Measurements from ENCODE around the gene WDR19.
"Not testable (repeated sequence)": the region's sequence is repeated elsewhere in the genome, so short reads cannot be mapped to it uniquely, and the experiment has no call there.

The WDR19 gene

DNA sequence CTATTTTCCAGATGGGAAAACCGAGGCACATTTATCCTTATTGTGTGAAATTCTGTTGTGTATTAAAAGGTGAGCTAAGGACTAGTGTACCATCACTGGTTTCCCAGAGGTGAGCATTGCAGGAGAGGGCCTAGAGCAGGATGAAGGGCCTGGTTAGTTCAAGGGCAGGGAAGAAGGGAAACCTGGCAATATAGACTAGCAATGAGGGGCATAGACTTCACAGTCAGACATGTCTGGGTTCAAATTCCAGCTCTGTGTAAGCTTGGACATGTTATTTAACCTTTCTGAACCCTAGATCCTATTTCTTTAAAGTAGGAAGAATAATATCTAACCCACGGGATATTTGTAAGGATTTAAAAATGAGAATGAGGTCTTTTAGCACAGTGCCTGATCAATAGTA is 50.8 kb downstream of the WDR19 start:
- DNase-seq (ENCODE audit: low read depth): no peak

DNA sequence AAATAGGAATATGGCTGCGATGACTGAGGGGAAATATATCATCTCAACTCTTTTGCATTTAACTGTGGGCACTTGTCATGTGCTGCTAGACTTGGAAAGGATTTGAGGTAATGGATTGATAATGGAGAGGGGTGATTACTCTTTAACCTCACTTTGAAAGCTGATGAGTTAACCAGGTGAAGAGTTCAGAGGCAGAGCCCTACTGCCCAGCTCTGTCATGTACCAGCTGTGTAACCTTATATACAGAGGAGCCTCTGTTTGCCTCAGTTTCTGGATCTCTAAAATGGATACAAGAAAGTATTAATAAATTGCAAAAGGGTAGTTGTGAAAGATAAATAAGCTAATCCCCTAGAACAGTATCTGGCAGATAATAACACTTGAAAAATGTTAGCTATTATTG is 51.5 kb downstream of the WDR19 start:
- DNase-seq (ENCODE audit: low read depth): no peak

DNA sequence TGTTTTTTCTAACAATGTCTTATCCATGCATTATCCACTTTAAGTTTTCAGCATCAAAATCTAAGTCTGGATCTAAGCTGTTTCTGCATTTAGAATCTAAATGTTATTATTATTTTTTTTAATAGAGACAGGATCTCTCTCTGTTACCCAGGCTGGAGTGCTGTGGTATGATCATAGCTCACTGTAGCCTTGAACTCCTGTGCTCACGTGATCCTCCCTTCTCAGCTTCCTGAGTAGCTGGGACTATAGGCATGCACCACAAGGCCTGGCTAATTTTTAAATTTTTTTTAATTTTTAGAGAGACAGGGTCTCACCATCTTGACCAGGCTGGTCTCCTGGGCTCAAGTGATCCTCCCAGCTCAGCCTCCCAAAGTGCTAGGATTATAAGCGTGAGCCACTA is 52.7 kb downstream of the WDR19 start:
- no peak for DNase-seq (ENCODE audit: low read depth)

DNA sequence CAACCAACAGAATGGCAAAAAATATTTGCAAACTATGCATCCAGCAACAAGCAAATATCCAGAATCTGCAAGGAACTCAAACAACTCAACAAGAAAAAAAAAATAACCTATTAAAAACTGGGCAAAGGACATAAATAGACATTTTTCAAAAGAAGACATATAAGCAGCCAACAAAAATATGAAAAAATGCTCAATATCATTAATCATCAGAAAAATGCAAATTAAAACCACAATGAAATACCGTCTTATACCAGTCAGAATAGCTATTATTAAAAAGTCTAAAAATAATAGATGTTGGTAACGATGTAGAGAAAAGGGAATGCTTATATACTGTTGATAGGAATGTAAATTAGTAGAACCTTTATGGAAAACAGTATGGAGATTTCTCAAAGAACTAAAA is 53.4 kb downstream of the WDR19 start:
- no peak for DNase-seq (ENCODE audit: low read depth)

DNA sequence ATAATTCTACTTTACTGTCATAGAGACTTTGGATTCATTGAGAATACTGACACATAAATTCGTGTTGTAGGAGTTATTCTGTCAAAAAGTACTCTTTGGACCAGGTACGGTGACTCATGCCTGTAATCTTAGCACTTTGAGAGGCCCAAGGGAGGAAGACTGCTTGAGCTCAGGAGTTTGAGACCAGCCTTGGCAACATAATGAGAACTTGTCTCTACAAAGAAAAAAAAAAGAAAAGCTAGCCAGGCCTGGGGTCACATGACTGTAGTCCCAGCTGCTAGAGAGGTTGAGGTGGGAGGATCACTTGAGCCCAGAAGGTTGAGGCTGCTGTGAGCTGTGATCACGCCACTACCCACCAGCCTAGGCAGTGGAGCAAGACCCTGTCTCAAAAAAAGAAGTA is 54.9 kb downstream of the WDR19 start:
- DNase-seq (ENCODE audit: low read depth): no peak

DNA sequence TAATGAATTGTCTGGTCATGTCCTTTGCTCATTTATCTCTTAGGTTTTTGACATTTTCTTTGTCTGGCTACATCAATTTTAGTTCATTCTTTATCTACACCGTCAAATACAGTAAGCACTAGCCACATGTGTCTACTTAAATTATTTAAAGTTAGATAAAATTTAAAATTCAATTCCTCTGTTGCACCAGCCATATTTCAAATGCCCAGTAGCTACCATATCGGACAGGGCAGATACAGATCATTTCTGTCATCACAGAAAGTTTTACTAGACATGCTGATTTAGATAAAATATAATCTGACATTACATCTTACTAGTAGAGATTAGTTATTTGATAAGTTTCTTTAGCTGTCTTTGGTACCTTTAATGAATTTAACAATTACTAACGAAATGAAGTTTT is 61.1 kb downstream of the WDR19 start:
- no peak for DNase-seq (ENCODE audit: low read depth)

DNA sequence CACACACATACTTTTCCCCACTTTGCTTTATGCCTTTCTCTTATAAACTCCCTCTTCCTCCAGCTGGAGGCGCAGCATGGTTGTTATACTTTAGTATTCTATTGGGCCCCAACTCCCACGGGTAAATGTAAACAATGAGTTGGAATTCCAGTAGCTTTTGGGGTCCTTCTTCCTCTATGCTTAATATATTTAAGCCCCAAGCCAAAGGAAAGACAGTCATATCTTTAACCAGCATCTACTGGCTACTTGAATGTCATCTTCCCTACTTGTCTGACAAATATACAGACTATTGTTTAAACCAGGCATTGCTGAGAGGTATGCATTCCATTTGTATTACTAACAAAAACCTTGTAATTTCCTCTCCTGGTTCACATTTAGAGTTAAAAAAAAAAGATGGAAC is 72.9 kb downstream of the WDR19 start:
- DNase-seq (ENCODE audit: low read depth): no peak

DNA sequence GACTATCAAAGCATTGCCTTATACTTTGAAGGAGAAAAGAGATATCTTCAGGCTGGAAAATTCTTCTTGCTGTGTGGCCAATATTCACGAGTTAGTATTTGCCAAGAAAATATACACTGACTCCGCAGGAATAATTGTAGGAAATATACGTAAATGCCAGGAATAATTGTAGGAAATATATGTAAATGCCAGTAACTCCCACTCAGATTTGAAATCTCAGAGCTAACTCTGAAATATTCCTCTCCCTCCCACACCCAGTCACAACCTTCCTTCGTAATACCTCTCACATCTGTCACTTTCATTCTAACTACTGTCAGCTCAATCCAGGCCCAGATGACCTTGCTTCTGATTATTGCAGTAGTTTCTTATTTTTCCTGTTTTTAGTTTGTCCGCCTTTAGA is 73.5 kb downstream of the WDR19 start:
- DNase-seq (ENCODE audit: low read depth): no peak

DNA sequence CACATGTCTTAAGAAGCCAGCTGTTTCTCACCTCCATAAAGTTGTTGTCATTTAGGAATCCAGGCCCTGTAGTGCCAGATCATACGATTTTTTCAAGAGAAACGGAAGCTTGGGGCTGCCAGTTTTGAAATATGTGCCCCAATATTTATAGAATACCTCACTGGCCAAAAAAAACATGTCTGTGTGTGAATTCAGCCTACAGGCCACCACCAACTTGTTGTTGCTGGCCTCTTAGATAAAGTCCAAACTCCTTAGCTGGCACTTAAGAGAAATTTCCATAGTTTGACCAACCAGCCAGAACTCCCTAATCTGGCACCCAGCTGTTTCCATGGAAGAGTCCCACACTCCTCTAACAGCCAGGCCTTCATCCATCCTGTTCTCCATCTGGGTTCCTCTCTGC is 74.1 kb downstream of the WDR19 start:
- no peak for DNase-seq (ENCODE audit: low read depth)

DNA sequence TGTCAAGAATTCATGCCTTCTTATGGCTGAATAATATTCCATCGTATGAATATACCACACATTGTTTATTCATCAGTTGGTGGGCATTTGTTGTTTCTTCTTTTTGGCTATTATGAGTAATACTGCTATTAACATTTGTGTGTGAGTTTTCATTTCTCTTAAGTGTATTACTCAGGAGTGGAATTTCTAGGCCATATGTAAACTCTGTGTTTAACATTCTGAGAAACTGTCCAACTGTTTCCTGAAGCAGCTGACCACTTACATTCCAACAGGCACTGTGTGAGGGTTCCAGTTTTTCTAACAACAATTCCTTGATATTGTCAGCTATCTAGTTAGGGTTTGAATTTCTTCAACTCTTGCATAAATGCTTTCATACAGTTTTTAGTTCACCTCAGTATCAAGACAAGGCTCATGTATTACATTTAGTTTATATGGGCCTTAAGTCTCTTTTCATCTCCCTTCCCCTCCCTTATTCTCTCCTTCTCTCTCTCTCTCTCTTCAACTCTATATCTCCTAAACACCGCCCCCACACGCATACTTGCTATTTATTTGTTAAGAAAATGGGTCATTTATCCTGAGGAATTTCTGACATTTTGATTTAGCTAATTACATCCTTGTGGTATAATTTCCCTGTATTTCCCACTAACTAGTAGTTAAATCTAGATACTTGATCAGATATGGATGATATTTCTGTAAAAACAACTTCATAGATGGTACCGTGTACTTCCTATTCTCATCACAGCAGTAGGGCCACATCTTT is 77.4 kb downstream of the WDR19 start:
- DNase-seq (ENCODE audit: low read depth): no peak

DNA sequence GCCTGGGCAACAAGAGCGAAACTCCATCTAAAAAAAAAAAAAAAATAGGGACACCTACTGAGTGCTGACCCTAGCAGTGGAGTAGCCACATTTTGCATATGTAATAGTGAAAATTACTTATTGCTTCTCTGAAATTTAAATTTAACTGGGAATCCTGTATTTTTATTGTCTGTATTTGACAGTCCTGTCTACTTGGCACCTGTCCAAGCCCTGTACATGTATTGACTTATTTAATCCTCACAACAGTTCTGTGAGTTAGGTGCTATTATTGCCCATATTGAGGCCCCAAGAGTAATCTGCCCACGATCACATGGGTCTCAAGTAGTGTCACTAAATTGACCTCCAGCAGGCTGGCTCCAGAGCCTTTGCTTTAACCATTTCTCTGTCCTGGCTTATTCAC is 81.6 kb downstream of the WDR19 start:
- no peak for DNase-seq (ENCODE audit: low read depth)

DNA sequence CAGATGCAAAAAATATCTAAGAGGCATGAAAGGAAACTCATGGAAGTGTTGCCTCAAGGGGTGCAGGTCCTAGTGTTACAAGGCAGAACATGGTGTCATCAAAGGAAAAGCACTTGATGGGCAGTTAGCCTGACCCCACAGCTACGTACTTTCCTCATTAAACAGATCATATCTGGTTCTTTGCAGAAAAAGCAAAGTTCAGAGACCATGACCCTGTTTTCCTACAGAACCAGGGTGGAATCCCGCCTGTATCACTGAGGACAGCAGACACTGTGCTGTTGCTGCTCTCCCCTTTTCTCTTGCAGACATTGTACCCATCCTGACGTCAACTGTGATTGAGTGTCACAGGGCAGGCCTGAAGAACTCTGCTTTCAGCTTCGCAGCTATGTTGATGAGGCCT is 92.2 kb downstream of the WDR19 start:
- no peak for DNase-seq (ENCODE audit: low read depth)

DNA sequence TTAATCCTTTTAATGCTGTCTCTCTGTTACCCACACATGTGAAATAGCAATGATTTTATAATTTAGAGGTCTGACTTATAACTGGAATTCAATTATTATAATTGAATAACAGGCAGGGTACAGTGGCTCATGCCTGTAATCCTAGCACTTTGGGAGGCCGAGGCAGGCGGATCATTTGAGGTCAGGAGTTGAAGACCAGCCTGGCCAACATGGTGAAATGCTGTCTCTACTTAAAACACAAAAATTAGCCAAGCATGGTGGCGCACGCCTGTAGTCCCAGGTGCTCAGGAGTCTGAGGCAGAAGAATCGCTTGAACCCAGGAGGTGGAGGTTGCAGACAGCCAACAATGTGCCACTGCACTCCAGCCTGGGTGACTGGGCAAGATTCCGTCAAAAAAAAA is 95.3 kb downstream of the WDR19 start:
- not testable (repeated sequence) for DNase-seq (ENCODE audit: low read depth)

DNA sequence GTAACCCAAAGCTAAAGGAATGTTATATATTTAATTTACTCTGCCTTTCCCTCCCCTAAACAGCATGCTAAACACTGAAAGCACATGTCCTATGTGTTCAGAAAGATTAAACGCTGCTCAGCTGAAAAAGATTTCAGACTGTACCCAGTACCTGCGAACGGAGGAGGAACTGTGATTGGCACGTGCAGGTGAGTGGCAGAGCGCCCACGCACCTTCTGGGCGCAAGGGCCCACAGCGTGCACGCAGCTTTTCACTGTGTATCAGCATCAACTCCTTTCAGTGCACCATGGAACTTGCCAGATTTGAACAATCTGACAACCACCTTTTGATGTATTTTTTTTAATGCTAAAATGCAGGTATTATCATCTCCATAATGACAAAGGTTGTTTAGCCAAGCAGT is 96.1 kb downstream of the WDR19 start:
- DNase-seq (ENCODE audit: low read depth): no peak

DNA sequence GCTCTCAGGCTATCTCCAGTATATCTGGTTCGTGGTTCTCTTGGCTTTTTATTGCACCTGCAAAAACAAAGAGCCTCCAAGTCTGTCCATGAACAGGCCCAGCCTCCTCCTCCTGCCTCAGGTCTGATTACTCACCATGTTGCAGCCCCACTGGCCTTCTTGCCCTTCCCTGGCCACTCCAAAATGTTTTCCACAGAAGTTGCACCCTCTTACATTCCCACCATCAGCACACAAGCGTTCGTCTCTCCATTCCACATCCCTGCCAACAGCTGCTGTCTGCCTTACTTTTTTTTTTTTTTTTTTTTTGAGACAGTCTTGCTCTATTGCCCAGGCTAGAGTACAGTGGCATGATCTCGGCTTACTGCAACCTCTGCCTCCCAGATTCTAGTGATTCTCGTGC is 97.1 kb downstream of the WDR19 start:
- DNase-seq (ENCODE audit: low read depth): no peak

DNA sequence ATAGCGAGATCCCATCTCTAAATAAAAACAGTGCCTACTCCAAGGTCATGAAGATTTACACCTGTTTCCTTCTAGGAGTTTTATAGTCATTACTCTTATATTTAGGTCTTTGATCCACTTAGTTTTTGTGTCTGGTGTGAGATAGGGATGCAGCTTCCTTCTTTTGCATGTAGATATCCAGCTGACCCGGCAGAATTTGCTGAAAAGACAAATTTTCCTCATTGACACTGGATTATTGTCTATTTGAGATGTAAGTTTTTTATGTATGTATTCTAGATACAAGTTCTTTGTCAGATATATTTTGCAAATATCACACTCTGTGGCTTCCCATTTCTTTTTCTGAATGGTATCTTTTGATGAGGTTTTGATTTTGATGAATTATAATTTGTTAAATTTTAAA is 98.4 kb downstream of the WDR19 start:
- DNase-seq (ENCODE audit: low read depth): no peak

DNA sequence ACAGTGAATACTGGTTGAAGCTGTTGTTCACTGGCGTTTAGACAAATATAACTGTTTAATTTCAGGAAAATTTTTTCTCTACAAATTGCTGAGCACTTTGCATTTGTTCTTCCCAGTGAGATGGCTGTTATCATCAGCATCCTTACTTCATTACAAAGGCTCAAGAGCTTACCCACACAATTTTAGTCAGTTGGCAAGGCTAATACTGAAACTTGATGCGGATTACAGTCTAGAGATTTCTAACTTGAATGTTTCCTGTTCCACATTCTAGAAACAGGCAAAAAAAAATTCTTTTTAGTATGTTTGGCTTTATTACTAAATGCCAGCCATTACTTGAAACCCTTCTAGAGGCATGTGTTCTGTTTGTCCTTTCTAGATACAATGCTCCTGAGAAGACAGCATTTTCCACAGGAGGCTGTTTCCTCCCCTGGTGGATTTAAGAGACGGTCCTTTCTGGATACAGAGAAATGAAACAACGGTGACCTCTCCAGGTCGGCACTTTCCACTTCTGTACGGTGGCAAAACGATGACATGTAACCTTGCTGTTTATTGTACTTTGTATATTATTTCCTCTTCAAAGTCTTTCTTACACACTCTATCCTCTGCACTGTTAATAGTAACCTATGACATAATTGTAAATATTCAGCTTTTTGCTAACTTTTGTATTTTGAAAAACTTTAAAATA is 102.9 kb downstream of the WDR19 start:
- DNase-seq (ENCODE audit: low read depth): no peak

DNA sequence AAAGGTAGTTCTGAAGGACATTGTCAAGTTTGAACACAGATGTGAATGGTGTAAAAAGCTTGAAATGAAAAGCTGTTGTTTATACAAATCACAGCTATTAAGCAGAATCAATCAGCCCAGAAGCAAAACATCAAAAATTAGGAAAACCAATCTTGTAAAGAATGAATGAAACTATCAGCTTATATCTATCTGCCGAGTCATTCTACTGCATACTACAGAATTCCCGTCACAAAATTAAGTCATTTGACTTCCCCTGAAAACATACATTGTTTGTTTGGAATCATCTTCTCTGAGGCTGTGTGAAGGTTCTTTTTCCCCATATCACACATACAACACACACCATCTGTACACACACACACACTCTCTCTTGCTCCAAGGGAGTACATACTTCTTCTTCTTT is 103.5 kb downstream of the WDR19 start:
- DNase-seq (ENCODE audit: low read depth): no peak

DNA sequence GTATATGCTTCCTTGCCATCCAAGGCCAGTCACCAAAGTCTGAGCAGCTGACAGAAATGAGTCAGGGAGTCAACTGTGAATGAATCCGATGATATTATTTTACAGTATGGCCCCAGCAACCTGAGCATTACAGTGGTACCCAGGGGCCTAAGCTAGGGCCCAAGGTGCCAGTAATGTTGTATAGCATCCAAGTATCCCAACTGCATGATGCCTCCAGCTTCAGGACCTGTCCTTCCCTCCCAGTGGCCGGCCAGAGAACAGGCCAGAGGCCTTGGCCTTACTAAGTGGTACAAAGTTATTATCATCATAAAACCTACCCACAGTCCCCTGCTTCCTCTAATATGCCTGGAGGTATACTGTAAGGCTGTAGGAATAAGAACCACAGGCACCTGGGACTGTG is 103.9 kb downstream of the WDR19 start:
- DNase-seq (ENCODE audit: low read depth): no peak

DNA sequence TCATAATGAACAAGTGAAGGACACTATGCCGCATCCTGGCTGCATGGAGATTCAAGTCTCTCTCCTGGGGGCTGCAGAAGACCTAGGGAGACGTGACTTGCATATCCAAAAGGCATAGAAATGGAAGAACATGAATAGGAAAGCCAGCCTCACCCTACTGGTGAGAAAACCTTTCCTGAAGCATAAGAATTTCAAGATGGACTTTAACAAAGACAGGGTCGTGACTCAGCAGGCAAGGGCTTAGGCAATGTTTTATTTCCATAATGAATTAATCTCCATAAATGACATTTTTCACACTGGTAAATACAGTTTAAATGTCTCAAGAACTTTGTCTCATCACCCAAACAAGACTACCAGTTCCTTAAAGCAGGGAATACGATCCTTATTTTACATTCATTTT is 104.9 kb downstream of the WDR19 start:
- DNase-seq (ENCODE audit: low read depth): no peak

DNA sequence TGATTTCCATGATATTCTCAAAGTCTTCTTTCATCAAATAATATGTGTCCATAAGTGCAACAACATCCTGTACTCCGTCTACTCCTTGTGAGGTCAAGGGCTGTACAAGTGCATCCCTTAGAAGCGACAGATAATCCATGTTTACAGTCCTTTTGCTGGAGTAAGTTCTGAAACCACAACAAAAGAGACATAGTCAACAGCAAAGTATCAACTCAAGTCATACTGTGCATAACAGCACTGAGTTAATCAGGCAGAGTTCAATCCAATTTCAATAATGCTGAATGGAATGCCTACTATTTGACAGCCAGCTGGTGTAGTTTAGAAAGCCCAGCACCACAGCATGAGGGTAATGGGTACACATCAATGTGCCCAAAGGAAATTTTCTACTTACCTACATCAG is 109.4 kb downstream of the WDR19 start:
- no peak for DNase-seq (ENCODE audit: low read depth)

DNA sequence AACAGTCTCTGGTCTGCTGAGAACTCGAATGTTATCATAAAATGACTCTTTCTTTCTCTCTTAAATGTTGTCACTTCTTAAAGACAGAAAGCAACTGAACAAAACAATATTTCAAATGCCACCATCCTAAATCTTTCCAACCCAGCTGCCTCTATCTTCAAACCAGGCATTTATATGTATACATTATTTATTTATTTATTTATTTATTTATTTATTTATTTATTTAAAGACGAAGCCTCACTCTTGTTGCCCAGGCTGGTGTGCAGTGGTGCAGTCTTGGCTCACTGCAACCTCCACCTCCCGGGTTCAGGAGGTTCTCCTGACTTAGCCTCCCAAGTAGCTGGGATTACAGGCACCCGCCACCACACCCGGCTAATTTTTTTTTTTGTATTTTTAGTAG is 110.1 kb downstream of the WDR19 start:
- DNase-seq (ENCODE audit: low read depth): not testable (repeated sequence)

DNA sequence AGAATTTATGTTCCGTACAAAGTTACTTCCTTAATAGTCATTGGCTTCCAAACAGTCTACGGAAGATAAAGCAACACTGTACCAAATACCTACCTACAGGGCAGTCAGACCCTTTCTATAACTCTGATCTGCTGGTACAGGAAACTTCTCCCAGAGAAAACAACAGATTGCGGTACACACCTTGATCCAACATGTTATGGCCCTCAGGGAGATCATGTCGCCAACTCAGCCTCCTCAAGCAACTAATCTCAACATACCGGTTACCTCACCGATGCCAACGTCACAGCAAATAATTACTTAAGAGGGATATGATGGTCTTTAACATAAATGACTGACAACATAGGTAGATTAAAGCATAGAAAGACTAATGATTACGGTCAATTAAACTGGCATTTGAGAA is 113.5 kb downstream of the WDR19 start:
- DNase-seq (ENCODE audit: low read depth): no peak

DNA sequence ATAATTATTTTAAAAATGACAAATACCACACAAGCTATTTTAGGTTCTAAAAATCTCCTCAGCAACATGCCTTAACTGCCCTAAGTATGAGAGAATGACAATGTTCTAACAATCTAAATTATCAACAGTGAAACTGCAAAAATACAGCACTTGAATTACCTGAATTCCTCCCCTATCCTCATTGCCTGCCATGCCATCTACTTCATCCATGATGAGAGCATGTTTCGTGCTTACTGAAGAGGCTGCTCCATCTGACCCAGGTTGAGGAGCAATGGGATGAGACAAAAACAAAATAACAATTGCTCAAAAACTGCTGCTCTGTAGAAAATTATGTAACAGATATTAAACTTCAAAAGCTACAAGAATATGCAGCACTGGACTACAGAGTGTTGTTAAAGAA is 120.6 kb downstream of the WDR19 start:
- no peak for DNase-seq (ENCODE audit: low read depth)

Measured in activated T-cell treated with anti-CD3 and anti-CD28 coated beads for 48 hours (primary cell).